ENCODE results near the gene APBB2.

DNA sequence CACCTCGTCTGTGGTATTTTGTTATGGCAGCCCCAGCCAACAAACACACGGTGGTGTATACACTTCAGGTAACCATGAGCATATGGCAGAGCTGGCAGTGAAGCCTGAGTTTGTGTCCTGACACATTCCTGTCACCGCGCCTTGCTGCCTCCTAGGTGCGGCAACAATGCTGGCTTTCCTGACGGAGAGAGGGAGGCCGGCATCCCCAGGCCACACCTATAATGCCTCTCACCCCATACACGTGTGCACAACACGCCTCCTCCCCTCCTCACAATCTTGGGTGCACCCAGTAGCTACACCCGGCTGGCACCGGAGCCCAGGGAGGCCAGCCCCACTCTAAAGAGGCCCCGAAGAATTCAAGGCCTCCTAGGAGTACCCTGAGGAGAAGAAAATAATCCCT is 306.0 kb downstream of the APBB2 start:
- TF ChIP-seq, protein P1, sequence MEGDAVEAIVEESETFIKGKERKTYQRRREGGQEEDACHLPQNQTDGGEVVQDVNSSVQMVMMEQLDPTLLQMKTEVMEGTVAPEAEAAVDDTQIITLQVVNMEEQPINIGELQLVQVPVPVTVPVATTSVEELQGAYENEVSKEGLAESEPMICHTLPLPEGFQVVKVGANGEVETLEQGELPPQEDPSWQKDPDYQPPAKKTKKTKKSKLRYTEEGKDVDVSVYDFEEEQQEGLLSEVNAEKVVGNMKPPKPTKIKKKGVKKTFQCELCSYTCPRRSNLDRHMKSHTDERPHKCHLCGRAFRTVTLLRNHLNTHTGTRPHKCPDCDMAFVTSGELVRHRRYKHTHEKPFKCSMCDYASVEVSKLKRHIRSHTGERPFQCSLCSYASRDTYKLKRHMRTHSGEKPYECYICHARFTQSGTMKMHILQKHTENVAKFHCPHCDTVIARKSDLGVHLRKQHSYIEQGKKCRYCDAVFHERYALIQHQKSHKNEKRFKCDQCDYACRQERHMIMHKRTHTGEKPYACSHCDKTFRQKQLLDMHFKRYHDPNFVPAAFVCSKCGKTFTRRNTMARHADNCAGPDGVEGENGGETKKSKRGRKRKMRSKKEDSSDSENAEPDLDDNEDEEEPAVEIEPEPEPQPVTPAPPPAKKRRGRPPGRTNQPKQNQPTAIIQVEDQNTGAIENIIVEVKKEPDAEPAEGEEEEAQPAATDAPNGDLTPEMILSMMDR (IDR thresholded peaks at IDR 0.05) = no peak
- no peak for TF ChIP-seq POLR2A (IDR thresholded peaks at IDR 0.05)
